BJ (cell line): ENCODE data around the gene SLC44A3. TPM values are rescaled to one million over a fixed set of nuclear protein-coding genes. Genes with fewer than 3 reads are reported as not detected.

ENCODE experiments used
- CTCF ChIA-PET: fragments of 350-600 bp; formaldehyde crosslinking; extraction: SDS; loops from one replicate; lab custom pipeline; 2021; ENCODE audit warnings: antibody characterized with exemption, inconsistent platforms; lab: Yijun Ruan, JAX
- POLR2A ChIA-PET: fragments of 300-600 bp; sonication (Branson Sonifier 250); formaldehyde crosslinking; extraction: SDS; loops from one replicate; lab custom pipeline; 2021; ENCODE audit warnings: antibody characterized with exemption; lab: Charles Lee
- DNase-seq: peaks from one replicate; pipeline ENCODE4 v3.0.0-alpha.2; 2011; ENCODE audit warnings: low read depth
- H3K27me3 ChIP-seq: 2 replicates; pipeline ENCODE4 v1.6.0; 2011; ENCODE audit warnings: low read length; ENCODE audit not compliant: control insufficient read depth, insufficient read depth
- H3K36me3 ChIP-seq: 2 replicates; pipeline ENCODE4 v1.5.1; 2011; ENCODE audit warnings: low read length; ENCODE audit not compliant: control insufficient read depth, insufficient read depth
- H3K4me3 ChIP-seq: 2 replicates; pipeline ENCODE4 v1.5.1; 2011; ENCODE audit warnings: low read depth, mild to moderate bottlenecking, control low read depth, low read length
- CTCF ChIP-seq: IDR thresholded peaks from 2 replicates; pipeline ENCODE4 v1.5.1; 2011; ENCODE audit warnings: low read depth, mild to moderate bottlenecking, control low read depth, inconsistent platforms, low read length, moderate library complexity; ENCODE audit not compliant: insufficient read depth
- polyA plus RNA-seq: library from polyadenylated mRNA; depleted of rRNA; stranded (reverse); fragments of >200 nt; gene quantifications from 2 replicates; pipeline ENCODE4 v1.2.3, GENCODE V29; 2011

The SLC44A3 gene
- polyA plus RNA-seq, 1 experiment, result 1.1 TPM

- no peaks in the 10 kb centered on the region; the same call in 1 of the 2 replicates for H3K36me3 ChIP-seq
- H3K27me3 ChIP-seq, result no peaks in the 10 kb centered on the region
- POLR2A ChIA-PET, result no interaction called here
- CTCF ChIA-PET, result no interaction called here
- no peak for DNase-seq
- H3K4me3 ChIP-seq, result no peak overlapping the region
- TF ChIP-seq CTCF, result no peak
These were observed 67.5 kb downstream of the SLC44A3 start for GRCh38 chr1:94887603-94888171.

GRCh38 chr1:94888201-94888600 is 68.0 kb downstream of the SLC44A3 start:
- Histone ChIP-seq H3K4me3 (no peak overlapping the region), H3K36me3 (no peaks in the 10 kb centered on the region; the same call in 1 of the 2 replicates), H3K27me3 (no peaks in the 10 kb centered on the region)
- no peak for TF ChIP-seq CTCF
- ChIA-PET POLR2A (no interaction called here), CTCF (no interaction called here)
- DNase-seq, result no peak

- DNase-seq, result no peak
- no peaks in the 10 kb centered on the region for H3K27me3 ChIP-seq
- no peak for TF ChIP-seq CTCF
- POLR2A ChIA-PET, result no interaction called here
- CTCF ChIA-PET, result interaction anchor here (1.0 to 1.6 kb wide), 5 partner anchors 8 to 151 kb away, joined by 3 to 5 read pairs (median 3); no protein-coding TSS in a partner anchor
- H3K36me3 ChIP-seq, result peaks cover 4% of the 10 kb centered on the region
- H3K4me3 ChIP-seq, result no peak overlapping the region
These were observed 72.6 kb downstream of the SLC44A3 start for GRCh38 chr1:94892604-94893254.

- ChIA-PET CTCF (interaction anchor here (0.9 kb wide), 1 partner anchor 20 kb away, joined by 3 read pairs; no protein-coding TSS in a partner anchor), POLR2A (no interaction called here)
- Histone ChIP-seq H3K27me3 (no peaks in the 10 kb centered on the region), H3K36me3 (peaks cover 4% of the 10 kb centered on the region), H3K4me3 (no peak overlapping the region)
- no peak for DNase-seq
- no peak for TF ChIP-seq CTCF
These were observed 74.5 kb downstream of the SLC44A3 start for GRCh38 chr1:94894630-94895029.

GRCh38 chr1:94895518-94895917 is 75.4 kb downstream of the SLC44A3 start:
- DNase-seq, result no peak
- ChIA-PET POLR2A (no interaction called here), CTCF (interaction anchor here (0.7 to 0.9 kb wide), 2 partner anchors 41 to 144 kb away, joined by 3 read pairs; no protein-coding TSS in a partner anchor)
- no peak overlapping the region for H3K4me3 ChIP-seq
- no peak for TF ChIP-seq CTCF
- H3K27me3 ChIP-seq, result no peaks in the 10 kb centered on the region
- peaks cover 4% of the 10 kb centered on the region for H3K36me3 ChIP-seq
